Thoracic aorta (tissue), 2 donors: ENCODE measurements around the gene R3HDM2. TPM values are rescaled to one million over a fixed set of nuclear protein-coding genes. Genes with fewer than 3 reads are reported as not detected.

Experiments
- ATAC-seq: fragments of 150-250 bp; one replicate; pipeline ENCODE4 v1.8.0; 2017; ENCODE audit warnings: low read depth; ENCODE audit not compliant: insufficient number of reproducible peaks, low FRiP score
- DNase-seq: peaks from one replicate; pipeline ENCODE4 v3.0.0-alpha.2; 2020; ENCODE audit warnings: low spot score
- H3K27ac ChIP-seq, 2 donors: fragments of 200-600 bp; sonication (generic); 1 replicate in 1 of 2; 2 replicates in 1 of 2; pipeline ENCODE4 v1.5.1; 2016; ENCODE audit warnings: mild to moderate bottlenecking in 2 of 2, moderate library complexity in 2 of 2
- H3K27me3 ChIP-seq: fragments of 200-600 bp; sonication (generic); replicated peaks from 2 replicates; pipeline ENCODE4 v1.6.0; 2016; ENCODE audit warnings: mild to moderate bottlenecking; ENCODE audit not compliant: insufficient read depth
- H3K36me3 ChIP-seq: fragments of 200-600 bp; sonication (generic); one replicate; pipeline ENCODE4 v1.5.1; 2016
- H3K4me1 ChIP-seq, 2 donors: fragments of 200-600 bp; sonication (generic); 1 replicate in 1 of 2; 2 replicates in 1 of 2; pipeline versions ENCODE4 v1.5.1 to v1.6.0; 2016; ENCODE audit warnings: low read depth in 2 of 2, mild to moderate bottlenecking in 1 of 2; ENCODE audit not compliant: control insufficient read depth in 1 of 2
- H3K4me3 ChIP-seq: fragments of 200-600 bp; sonication (generic); 2 replicates; pipeline ENCODE4 v1.5.1; 2016; ENCODE audit warnings: mild to moderate bottlenecking
- H3K9me3 ChIP-seq: fragments of 200-600 bp; sonication (generic); 2 replicates; pipeline ENCODE4 v1.5.1; 2016
- total RNA-seq, 2 donors: library from RNA; depleted of rRNA; stranded (reverse); fragments of >200 nt; gene quantifications; one replicate each; pipeline versions ENCODE4 v1.1.0 to v1.2.3, GENCODE V29; 2016
- TF ChIP-seq, protein P1 (sequence below): fragments of 200-600 bp; sonication (generic); IDR thresholded peaks from one replicate; pipeline ENCODE4 v1.5.1; 2019; ENCODE audit warnings: antibody characterized with exemption

Gene R3HDM2
- total RNA-seq, 2 donors from 2014 or later, result 26.5 to 62.4 TPM

DNA sequence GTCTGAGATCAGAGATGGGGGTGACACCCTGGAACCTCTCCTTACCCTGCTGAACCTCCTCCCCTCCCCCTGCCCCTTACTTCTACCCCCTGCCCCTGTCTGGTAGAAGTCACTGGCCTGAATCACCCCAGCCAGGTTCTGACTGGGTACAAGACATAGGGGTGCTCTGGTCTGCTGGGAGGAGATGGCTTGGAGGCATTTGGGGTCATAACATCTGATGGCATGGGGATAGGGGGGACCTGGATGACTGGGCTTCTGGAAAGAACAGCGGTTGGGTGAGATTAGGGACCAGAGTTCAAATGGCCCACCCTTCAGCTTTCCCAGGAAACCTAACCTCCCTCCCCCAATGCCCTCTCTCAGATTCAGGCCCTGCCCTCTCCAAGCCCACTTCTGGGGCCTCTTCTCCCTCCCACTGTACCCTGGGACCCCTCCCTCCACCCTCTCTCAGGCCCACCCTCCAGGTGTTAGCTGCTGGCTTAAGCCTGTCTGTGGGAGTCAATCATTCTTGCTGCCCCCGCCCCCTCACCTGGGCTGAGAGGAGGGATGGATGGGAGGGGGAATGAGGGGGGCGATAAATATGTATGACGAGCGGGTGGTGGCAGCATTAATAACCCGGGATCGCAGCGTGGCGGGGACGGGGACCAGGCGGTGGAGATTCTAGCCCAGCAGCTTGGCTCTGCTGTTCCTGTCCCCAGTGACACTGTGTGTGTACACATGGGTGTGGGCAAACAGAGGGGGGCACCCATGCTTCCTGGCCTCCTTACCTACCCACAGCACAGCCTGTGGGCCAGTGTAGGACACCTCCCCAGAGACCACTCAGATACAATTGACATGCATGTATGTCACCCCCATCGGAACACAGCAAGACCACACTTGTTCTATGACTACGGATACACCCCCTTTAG is 208.3 kb downstream of the R3HDM2 start:
- TF ChIP-seq, protein P1, sequence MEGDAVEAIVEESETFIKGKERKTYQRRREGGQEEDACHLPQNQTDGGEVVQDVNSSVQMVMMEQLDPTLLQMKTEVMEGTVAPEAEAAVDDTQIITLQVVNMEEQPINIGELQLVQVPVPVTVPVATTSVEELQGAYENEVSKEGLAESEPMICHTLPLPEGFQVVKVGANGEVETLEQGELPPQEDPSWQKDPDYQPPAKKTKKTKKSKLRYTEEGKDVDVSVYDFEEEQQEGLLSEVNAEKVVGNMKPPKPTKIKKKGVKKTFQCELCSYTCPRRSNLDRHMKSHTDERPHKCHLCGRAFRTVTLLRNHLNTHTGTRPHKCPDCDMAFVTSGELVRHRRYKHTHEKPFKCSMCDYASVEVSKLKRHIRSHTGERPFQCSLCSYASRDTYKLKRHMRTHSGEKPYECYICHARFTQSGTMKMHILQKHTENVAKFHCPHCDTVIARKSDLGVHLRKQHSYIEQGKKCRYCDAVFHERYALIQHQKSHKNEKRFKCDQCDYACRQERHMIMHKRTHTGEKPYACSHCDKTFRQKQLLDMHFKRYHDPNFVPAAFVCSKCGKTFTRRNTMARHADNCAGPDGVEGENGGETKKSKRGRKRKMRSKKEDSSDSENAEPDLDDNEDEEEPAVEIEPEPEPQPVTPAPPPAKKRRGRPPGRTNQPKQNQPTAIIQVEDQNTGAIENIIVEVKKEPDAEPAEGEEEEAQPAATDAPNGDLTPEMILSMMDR, result no peak
- Histone ChIP-seq H3K36me3 (no peaks in the 10 kb centered on the region), H3K27ac (no peak overlapping the region), H3K9me3 (no peaks in the 10 kb centered on the region), H3K4me3 (no peak overlapping the region), H3K4me1 (peaks cover 0 to 7% of the 10 kb centered on the region in 2 donors), H3K27me3 (peaks cover 28% of the 10 kb centered on the region)
- no peak for ATAC-seq
- no peak for DNase-seq

DNA sequence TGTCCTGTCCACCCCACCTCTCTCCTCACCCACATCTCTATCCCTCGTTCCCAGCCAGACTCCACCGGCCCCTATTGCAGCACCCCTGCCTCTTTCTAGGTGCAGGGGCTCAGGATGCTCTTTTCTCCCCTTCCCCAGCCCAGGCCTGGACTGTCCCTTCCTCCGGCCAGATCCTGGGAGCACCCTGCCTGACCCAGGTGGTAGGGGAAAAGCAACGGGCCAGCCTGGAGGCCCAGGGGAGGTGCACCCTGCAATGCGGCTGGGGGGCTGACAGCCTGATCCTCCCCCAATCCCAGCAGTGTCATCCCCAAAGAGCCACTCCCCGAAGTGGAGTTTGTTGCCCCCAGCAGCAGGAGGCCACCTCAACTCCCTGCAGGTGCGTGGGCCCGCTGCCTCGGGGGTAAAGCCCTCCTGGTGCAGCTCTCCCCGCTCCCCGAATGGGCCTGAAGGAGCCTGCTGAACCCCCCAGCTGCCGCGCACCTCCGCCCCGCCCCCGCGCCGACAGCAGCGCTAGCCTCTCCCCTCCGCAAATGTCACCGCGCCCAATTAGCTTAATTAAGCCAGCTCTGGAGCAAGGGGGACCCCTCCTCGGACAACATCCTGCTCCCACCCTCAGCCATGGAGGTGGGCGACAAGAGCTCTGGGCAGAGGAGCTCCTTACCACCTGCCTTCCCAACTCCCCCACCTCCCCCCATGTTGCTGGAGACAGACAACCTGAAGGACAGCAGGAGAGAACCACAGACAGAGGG is 209.5 kb downstream of the R3HDM2 start:
- peaks cover 6 to 13% of the 10 kb centered on the region in 2 donors for H3K4me1 ChIP-seq
- no peaks in the 10 kb centered on the region for H3K9me3 ChIP-seq
- TF ChIP-seq, protein P1, result no peak
- no peak for ATAC-seq
- no peak overlapping the region for H3K27ac ChIP-seq
- H3K4me3 ChIP-seq, result no peak overlapping the region
- DNase-seq, result no peak
- H3K27me3 ChIP-seq, result peaks cover 28% of the 10 kb centered on the region
- H3K36me3 ChIP-seq, result no peaks in the 10 kb centered on the region

DNA sequence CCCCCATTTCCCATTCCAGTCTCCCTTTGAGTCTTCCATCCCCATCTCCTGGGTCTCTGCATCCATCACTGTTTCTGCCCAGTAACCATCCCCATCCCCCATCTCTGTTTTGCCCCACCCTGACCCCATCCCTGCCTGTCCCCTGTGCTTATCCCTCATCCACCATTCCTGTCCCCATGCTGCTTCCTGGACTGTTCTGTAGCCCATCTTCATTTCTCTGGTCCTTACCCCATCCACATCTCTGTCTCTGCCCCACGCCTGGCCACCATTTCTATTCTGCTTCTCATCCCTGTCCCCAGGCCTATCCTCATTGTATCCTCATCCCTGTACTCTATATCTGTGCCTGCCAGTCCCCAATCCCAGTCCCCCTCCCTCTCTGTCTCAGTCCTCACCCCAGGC is 210.1 kb downstream of the R3HDM2 start:
- DNase-seq (no peak), ATAC-seq (no peak)
- TF ChIP-seq, protein P1, result no peak
- H3K27ac ChIP-seq, result no peak overlapping the region
- H3K9me3 ChIP-seq, result no peaks in the 10 kb centered on the region
- no peaks in the 10 kb centered on the region for H3K36me3 ChIP-seq
- H3K4me1 ChIP-seq, result peaks cover 8 to 19% of the 10 kb centered on the region in 2 donors
- H3K27me3 ChIP-seq, result peaks cover 27% of the 10 kb centered on the region
- H3K4me3 ChIP-seq, result no peak overlapping the region

DNA sequence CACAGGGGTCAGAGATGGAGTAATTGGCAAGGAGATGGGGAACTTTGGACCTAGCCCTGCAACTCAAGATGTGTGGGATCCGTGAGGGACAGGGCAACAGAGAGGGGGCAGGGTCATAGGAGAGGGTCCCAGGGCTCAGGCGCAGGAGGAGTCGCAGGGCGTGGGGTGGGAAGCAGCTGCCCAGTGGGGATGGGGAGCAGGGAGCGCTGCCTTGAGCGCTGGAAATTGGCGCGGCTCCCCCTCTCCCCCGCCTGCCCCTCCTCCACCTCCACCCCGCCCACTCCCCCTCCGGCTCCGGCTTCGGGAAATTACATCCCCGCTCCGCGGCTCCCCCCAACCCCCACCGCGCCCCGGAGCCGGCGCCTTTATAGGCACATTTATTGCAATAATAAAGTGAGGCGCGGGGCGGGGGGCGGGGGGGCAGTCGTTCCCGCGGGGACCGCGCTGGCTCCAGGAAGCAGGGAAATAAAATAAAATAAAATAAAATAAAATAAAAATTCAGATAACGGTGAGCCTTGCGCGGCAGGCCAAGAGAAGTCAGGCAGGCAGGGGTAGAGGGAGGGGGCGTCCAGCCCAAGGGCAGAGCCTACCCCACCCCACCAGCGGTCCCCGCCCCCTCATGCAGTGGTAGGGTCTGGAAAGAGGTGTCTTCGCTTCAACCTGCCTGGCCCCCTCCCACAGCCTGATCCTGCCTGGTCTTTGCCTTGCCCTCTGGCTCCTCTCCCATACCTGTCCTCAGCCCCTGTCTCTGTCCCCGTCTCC is 210.7 kb downstream of the R3HDM2 start:
- no peak for DNase-seq
- peaks cover 13 to 25% of the 10 kb centered on the region in 2 donors for H3K4me1 ChIP-seq
- ATAC-seq, result no peak
- H3K27ac ChIP-seq, result no peak overlapping the region
- no peak overlapping the region for H3K4me3 ChIP-seq
- no peaks in the 10 kb centered on the region for H3K9me3 ChIP-seq
- TF ChIP-seq, protein P1, result no peak
- H3K36me3 ChIP-seq, result no peaks in the 10 kb centered on the region
- H3K27me3 ChIP-seq, result peaks cover 24% of the 10 kb centered on the region
